Central memory CD8-positive, alpha-beta T cell (primary cell): ENCODE data around the gene NUDT22.
A peak's percentile ranks its signal among the peaks of the same experiment; 100 is the strongest.

Experiments used
- ATAC-seq: fragments of 150-1000 bp; cut with Tn5 transposase; replicated peaks from 2 replicates; pipeline ENCODE4 v1.10.0; 2022; ENCODE audit warnings: mild to moderate bottlenecking, moderate FRiP score, moderate number of reproducible peaks; ENCODE audit not compliant: poor library complexity, severe bottlenecking; ENCODE audit errors: extremely low read depth
- DNase-seq, 2 donors: peaks; one replicate each; pipeline ENCODE4 v3.0.0; 2021; ENCODE audit warnings: low spot score in 2 of 2
- H3K27ac Mint-ChIP-seq: one replicate; pipeline ENCODE4 v1.8.0; 2022; ENCODE audit warnings: low read depth, mild to moderate bottlenecking, moderate library complexity, mixed read lengths
- H3K27me3 Mint-ChIP-seq: one replicate; pipeline ENCODE4 v1.8.0; 2022; ENCODE audit warnings: mixed read lengths
- H3K36me3 Mint-ChIP-seq: one replicate; pipeline ENCODE4 v1.8.0; 2022; ENCODE audit warnings: mild to moderate bottlenecking, moderate library complexity, mixed read lengths; ENCODE audit not compliant: insufficient read depth
- H3K4me1 Mint-ChIP-seq: one replicate; pipeline ENCODE4 v1.8.0; 2022; ENCODE audit warnings: mixed read lengths
- H3K4me3 Mint-ChIP-seq: one replicate; pipeline ENCODE4 v1.8.0; 2022; ENCODE audit warnings: mild to moderate bottlenecking, moderate library complexity, mixed read lengths
- H3K9me3 Mint-ChIP-seq: one replicate; pipeline ENCODE4 v1.8.0; 2022; ENCODE audit warnings: mixed read lengths

Gene NUDT22

GRCh38 chr11:64225608-64226506 is at the start of gene NUDT22, which contains the start of gene TRPT1:
NUDT22 (plus strand) TSS chr11:64226274; CDS start chr11:64226653, 379 bp downstream.
TRPT1 (minus strand) TSS chr11:64226186; CDS start chr11:64225860, 326 bp downstream.
- DNase-seq (peak; percentile 76 to 88), ATAC-seq (peak; percentile 68)
- H3K27me3 Mint-ChIP-seq: no peaks in the 10 kb centered on the region
- H3K4me1 Mint-ChIP-seq: peaks cover 35% of the 10 kb centered on the region
- peak within 1 kb of the TSS; percentile 88 for H3K4me3 Mint-ChIP-seq
- peaks cover 23% of the 10 kb centered on the region for H3K36me3 Mint-ChIP-seq
- H3K27ac Mint-ChIP-seq: peak within 1 kb of the TSS; percentile 91
- no peaks in the 10 kb centered on the region for H3K9me3 Mint-ChIP-seq

- Mint-ChIP-seq H3K9me3 (no peaks in the 10 kb centered on the region), H3K27ac (no peak overlapping the region), H3K4me3 (no peak overlapping the region), H3K4me1 (no peaks in the 10 kb centered on the region), H3K36me3 (peaks cover 2% of the 10 kb centered on the region), H3K27me3 (no peaks in the 10 kb centered on the region)
- DNase-seq (no peak), ATAC-seq (no peak)
Measured at GRCh38 chr11:64176751-64177150, 49.3 kb upstream of the NUDT22 start.

DNA sequence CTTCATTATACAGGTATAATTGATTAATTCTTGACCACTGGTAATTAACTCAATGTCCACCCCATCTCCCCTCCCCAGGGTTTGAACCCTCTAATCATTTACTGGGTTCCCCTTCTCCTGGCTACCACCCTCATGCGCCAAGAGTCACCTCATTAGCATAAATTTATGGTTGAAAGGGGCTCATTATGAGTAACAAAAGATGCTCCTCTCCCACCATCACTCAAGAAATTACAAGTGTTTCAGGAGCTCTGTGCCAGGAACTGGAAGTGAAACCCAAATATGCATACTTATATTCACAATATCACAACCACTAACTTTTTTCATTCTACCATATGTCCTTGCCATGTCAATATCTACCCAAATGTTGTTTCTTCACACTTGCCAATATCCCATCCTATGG is 47.9 kb upstream of the NUDT22 start:
- Mint-ChIP-seq H3K27me3 (no peaks in the 10 kb centered on the region), H3K27ac (no peak overlapping the region), H3K9me3 (no peaks in the 10 kb centered on the region), H3K4me3 (no peak overlapping the region), H3K4me1 (peaks cover 7% of the 10 kb centered on the region), H3K36me3 (peaks cover 2% of the 10 kb centered on the region)
- ATAC-seq (no peak), DNase-seq (no peak)

DNA sequence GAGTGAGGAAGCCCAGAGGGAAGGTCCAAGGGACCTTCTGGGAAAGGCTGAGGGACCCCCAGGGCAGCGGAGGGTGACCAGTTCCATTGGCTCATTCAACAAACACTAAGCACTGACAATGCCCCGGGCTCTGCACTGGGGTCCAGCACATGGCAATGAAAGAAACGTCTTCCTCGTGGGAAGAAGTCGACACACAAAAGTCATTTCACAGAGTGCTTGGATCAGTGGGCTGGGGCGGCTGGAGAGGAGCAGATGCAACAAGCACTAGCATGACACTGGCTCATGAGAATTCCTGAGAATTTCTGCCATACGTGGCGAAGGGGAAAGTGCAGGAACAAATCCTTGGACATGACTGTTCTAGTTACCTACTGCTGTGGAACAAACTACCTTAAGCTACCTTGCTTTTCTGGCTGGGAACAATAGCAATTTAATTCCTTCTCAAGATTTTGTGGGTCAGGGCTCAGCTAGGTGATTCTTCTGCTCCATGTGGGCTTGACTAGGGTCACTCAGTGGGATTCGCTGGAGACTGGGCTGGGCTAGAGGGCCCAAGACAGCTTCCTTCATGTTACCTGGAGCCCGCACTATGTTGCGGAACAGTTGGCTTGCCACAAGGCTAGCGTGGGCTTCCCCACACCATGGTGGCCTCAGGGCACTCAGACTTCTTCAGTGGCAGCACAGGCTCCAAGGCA is 47.0 kb upstream of the NUDT22 start:
- Mint-ChIP-seq H3K27ac (no peak overlapping the region), H3K27me3 (no peaks in the 10 kb centered on the region), H3K4me1 (peaks cover 16% of the 10 kb centered on the region), H3K9me3 (no peaks in the 10 kb centered on the region), H3K4me3 (no peak overlapping the region), H3K36me3 (peaks cover 2% of the 10 kb centered on the region)
- ATAC-seq (no peak), DNase-seq (no peak)

GRCh38 chr11:64180891-64181290 is 45.2 kb upstream of the NUDT22 start:
- no peak overlapping the region for H3K27ac Mint-ChIP-seq
- no peak for DNase-seq
- peaks cover 9% of the 10 kb centered on the region for H3K36me3 Mint-ChIP-seq
- H3K9me3 Mint-ChIP-seq: no peaks in the 10 kb centered on the region
- H3K27me3 Mint-ChIP-seq: no peaks in the 10 kb centered on the region
- peaks cover 16% of the 10 kb centered on the region for H3K4me1 Mint-ChIP-seq
- no peak overlapping the region for H3K4me3 Mint-ChIP-seq
- ATAC-seq: no peak

- H3K9me3 Mint-ChIP-seq: no peaks in the 10 kb centered on the region
- H3K27me3 Mint-ChIP-seq: no peaks in the 10 kb centered on the region
- peaks cover 16% of the 10 kb centered on the region for H3K4me1 Mint-ChIP-seq
- H3K27ac Mint-ChIP-seq: no peak overlapping the region
- H3K36me3 Mint-ChIP-seq: peaks cover 11% of the 10 kb centered on the region
- DNase-seq (no peak), ATAC-seq (no peak)
- H3K4me3 Mint-ChIP-seq: no peak overlapping the region
Measured at GRCh38 chr11:64181506-64182411, 44.3 kb upstream of the NUDT22 start.

DNA sequence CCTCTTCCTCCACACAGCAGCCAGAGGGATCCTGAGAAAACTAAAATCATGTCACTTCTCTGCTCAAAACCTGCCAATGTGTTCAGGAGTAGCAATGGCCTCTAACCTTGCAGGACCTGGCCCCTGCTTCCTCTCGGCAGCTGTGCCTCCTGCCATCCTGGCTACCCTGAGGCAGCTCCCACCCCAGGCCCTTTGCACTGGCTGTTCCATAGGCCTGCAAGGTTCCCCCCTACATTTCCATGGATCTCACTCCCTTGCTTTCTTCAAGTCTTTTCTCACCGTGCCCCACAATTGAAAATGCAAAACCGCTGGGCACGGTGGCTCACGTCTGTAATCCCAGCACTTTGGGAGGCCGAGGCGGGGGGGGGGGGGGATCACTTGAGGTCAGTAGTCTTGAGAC is 42.2 kb upstream of the NUDT22 start:
- H3K27me3 Mint-ChIP-seq: no peaks in the 10 kb centered on the region
- H3K4me3 Mint-ChIP-seq: peak overlapping the region; percentile 57
- H3K36me3 Mint-ChIP-seq: peaks cover 14% of the 10 kb centered on the region
- peaks cover 16% of the 10 kb centered on the region for H3K4me1 Mint-ChIP-seq
- no peaks in the 10 kb centered on the region for H3K9me3 Mint-ChIP-seq
- ATAC-seq (no peak), DNase-seq (no peak)
- no peak overlapping the region for H3K27ac Mint-ChIP-seq

GRCh38 chr11:64185175-64185692 is 40.8 kb upstream of the NUDT22 start:
- ATAC-seq (no peak), DNase-seq (no peak)
- Mint-ChIP-seq H3K4me3 (no peak overlapping the region), H3K9me3 (no peaks in the 10 kb centered on the region), H3K27me3 (no peaks in the 10 kb centered on the region), H3K4me1 (peaks cover 16% of the 10 kb centered on the region), H3K36me3 (peaks cover 18% of the 10 kb centered on the region), H3K27ac (no peak overlapping the region)

DNA sequence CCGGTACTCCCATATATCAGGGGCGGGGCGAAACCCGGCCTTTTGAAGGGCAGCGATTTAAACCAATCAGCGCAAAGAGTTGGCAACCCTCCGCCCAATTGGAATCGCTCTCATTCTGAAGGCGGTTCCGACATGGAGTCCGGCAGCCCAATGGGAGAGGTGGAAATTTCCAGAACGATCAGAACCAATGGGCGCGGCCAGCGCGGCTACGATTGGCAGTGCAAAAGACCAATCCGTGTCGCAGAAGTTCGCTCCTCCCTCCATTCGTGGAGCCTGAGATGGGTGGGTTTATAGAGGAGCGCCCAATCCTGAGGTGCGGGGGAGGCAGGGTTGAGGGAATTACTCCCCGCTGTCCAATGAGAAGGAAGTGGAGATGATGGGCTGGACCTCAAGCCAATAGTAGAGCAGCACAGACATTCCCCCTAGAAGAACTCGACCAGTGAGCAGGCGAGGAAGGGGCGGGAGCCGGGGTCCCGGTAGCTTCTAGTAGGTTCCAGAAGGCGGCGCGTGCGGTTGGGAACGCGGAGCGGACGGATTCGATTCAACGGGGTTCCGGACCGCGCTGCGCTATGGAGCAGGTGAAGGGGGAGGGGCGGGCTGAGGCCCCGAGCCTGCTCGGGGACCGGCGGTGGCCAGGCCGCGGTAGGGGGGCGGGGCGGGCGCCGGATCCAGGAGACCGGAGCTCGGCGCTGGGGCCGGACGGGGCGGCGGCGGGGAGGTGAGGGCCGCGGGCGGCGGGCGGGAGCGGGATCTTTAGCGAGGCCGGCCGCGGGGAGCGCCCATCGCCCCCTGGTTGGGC is 40.2 kb upstream of the NUDT22 start, which contains the start of gene STIP1:
TSS of gene STIP1 (plus strand) at position 479 of the 799 bp plus-strand sequence. CDS start at position 570, 91 bp downstream.
- Mint-ChIP-seq H3K4me1 (peaks cover 16% of the 10 kb centered on the region), H3K4me3 (no peak within 1 kb of the TSS), H3K27me3 (no peaks in the 10 kb centered on the region), H3K36me3 (peaks cover 19% of the 10 kb centered on the region), H3K9me3 (no peaks in the 10 kb centered on the region), H3K27ac (no peak within 1 kb of the TSS)
- ATAC-seq: peak; percentile 94
- DNase-seq: peak; percentile 94 to 100

GRCh38 chr11:64186492-64187165 is 39.4 kb upstream of the NUDT22 start:
- Mint-ChIP-seq H3K27me3 (no peaks in the 10 kb centered on the region), H3K4me3 (no peak overlapping the region), H3K4me1 (peaks cover 16% of the 10 kb centered on the region), H3K36me3 (peaks cover 17% of the 10 kb centered on the region), H3K9me3 (no peaks in the 10 kb centered on the region), H3K27ac (no peak overlapping the region)
- DNase-seq: no peak
- no peak for ATAC-seq

- Mint-ChIP-seq H3K4me3 (no peak overlapping the region), H3K27me3 (no peaks in the 10 kb centered on the region), H3K4me1 (no peaks in the 10 kb centered on the region), H3K9me3 (no peaks in the 10 kb centered on the region), H3K27ac (no peak overlapping the region), H3K36me3 (peaks cover 39% of the 10 kb centered on the region)
- no peak for DNase-seq
- no peak for ATAC-seq
Measured at GRCh38 chr11:64192434-64192833, 33.6 kb upstream of the NUDT22 start.
